GM18867 (cell line): ENCODE measurements around the gene DAB2.
"Not testable (repeated sequence)": the region's sequence is repeated elsewhere in the genome, so short reads cannot be mapped to it uniquely, and the experiment has no call there.

Source experiments
- ATAC-seq: cut with Tn5 transposase; IDR thresholded peaks from one replicate; pipeline ENCODE4 v1.9.1; 2021; ENCODE audit warnings: mild to moderate bottlenecking, moderate library complexity; ENCODE audit not compliant: unreplicated experiment

The DAB2 gene

DNA sequence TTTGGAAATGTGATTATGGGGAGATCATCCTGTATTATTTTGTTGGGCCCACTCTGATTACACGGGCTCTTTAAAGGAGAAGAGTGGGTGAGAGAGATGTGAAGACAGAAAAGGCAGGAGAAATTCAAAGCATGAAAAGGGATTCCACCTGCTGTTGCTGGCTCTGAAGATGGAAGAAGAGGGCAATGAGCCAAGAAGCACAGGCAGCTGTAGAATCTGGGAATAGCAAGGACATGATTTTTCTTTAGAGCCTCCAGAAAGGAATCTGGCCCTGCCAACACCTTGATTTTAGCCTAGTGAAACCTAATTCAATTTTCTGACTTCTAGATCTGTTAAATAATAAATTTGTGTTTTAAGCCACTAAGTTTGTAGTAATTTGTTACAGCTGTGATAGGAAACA is 71.8 kb downstream of the DAB2 start:
- ATAC-seq: no peak

DNA sequence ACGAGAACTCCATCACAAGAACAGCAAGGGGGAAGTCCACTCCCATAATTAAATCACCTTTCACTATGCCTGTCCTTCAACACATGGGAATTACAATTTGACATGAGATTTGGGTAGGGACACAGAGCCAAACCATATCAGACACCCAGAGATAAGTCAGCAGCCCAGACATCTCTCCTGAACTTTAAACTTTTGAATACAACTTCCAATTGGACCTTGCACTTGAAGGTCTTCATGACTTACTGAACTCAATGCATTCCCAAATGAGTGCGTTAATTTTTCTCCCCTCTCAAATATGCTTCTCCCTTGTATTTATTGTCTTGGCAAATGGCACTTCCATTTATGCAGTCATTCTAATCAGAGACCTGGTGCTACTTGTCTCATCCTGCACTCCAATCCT is 72.6 kb downstream of the DAB2 start:
- no peak for ATAC-seq

DNA sequence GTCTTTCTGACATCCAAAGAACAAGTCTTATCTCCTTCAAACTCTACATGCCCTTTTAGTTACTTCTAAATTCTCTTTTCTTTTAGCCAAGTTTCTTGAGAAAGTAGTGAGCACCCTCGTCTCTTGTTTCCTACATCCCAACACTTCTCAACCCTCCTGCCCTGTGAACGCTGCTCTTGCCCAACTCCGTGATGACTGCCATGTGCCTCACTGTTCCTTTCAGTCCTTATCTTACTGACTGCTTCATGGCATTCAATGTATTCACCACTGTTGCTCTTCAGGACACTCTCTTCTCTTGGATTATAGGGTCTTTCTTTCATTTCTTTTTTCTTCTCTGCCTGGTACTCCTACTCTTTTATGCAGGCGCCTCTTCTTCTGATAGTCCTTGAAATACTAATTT is 75.3 kb downstream of the DAB2 start:
- ATAC-seq: no peak

DNA sequence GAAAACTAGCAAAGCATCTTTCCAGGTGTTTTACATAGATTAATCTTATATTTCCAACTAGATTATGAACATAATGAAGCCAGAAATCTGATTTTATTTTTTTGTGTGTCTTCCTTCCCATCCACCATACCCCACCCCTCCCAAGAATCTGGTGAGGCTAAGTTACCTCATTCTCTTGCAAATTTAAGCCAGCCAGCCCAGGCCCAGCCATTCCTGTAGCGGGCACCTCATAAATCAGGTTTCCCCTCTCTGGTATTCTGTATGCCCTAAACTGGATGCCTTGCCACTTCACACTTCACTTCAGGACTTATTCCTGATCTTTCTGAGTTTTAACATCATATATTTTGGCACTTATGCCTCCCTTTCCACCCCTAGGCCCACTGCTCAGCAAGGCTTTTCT is 82.3 kb downstream of the DAB2 start:
- no peak for ATAC-seq

DNA sequence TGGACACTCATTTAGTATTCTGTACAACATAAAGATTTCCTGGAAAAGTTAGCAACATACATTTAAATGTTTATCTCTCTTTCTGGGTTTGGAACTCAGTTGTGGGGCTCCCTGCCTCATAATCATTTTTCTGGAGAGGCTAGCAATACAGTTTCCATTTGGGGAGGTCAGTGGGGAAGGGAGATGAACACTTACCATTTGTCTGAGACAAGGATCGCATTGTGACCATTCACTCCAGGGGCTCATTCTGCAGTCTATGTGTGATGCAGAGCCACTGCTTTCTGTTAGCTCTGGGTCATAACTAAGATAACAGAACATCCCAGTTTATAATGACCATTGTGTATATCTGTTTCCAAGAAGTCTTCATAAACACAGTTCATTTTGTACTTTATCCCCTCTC is 82.9 kb downstream of the DAB2 start:
- ATAC-seq: no peak

DNA sequence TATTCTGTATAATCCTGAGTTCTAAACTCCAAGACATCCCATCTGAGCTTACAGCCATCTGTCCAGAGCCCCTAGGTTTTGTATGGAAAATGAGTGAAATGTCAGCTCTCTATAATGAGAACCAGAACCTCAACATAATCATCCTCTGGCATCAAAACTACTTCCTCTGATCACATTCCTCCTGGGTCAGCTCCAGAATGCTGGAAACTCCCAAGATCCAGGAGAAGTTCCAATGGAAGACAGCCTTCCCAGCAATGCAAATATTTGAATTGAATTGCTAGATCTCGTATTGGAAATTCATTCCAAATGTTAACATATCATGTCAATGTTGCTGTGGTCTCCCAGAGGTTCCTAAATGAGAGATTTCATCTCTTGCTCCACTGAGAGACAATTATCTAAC is 84.3 kb downstream of the DAB2 start:
- no peak for ATAC-seq

DNA sequence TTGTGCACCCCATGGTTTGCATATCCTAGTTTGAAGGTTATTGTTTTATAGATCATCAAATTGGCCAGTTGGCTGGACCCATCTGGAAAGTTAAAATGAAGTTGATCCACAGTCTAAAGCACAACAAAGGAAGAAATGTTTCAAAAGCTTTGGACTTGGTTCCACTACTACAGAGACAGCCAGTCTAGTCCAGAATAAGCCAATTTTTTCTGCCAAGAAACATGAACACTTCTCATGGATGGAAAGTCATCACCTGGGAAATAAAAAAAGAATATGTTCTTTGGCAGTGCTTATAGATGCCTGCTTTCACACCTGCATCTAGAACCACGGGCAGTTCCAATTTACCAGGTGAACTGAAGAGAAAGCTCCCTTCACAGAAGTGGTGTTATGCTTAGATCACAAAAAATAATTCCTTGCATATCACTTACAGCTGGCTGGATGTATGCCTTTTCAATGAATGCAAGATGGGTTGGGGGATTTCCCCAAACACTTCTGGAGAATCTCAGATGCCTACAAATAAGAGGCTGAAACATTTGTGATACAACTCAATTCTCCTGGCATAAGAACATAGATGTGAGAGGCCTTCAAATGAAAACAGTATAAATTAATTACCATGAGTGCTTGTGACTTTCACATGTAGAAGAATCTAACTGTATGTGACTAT is 87.4 kb downstream of the DAB2 start:
- ATAC-seq: no peak

DNA sequence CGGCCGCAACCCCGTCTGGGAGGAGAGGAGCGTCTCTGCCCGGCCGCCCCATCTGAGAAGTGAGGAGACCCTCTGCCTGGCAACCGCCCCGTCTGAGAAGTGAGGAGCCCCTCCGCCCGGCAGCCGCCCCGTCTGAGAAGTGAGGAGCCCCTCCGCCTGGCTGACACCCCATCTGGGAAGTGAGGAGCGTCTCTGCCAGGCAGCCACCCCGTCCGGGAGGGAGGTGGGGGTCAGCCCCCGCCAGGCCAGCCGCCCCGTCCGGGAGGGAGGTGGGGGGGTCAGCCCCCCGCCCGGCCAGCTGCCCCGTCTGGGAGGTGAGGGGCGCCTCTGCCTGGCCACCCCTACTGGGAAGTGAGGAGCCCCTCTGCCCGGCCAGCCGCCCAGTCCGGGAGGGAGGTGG is 90.5 kb downstream of the DAB2 start:
- not testable (repeated sequence) for ATAC-seq

DNA sequence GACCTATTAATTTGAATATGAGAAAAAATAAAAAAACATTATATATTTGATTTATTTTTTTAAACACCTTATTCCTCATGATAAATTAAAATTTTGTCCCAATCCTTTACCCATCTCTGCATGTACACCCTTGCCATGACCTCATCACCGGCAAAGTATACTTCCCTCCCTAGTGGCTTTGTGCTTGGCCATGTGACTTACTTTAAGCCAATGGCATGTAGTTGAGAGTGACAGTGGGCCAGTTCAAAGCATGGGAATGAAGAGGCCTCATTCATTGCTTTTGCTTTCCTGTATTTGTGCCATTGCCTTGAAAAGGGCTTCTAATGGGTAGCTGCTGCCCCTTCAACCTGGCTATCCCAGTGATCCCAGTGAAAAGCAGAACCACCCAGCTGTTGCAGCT is 91.7 kb downstream of the DAB2 start:
- ATAC-seq: no peak

DNA sequence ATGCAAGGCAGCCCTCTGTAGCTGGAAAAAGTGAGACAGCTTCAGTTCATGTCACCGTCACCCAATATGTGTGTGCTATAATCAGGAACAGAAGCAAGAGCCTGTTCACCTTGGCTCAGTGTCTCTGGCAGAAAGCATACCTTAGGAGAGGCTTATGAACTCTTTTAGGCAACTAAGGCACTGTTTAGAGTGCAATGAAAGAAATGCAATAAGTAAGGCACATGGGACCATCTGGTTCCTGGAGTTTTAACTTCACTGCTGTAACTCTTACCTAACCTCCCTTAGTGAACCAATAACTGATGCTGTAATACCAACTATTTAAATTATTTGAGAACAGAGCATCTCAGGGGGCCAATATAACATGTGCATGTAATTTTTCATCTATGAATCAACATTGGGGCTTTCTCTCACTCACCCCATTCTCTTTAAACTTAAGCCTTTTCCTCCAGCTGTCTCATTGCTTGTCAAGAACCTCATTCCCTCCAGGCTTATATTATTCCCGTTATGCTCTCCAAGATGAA is 92.9 kb downstream of the DAB2 start:
- no peak for ATAC-seq

DNA sequence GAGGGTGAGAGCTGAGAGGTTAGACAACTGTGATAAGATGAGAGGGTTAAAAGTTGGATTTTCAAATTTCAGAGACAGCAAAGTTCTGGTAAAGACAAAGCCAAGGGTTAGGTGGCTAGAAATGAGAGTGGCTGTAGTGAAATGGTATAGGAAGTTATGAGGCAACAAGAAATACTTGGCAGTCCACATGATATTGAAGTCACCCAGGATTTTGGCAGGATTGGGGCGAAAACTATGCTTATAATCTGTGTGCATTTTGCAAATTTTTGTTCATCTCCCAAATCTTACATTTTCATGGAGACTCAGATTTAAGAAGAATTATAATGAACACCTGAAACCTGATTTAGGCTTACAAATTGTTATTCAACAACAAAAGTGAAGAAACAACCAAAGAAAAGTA is 96.0 kb downstream of the DAB2 start:
- ATAC-seq: no peak

DNA sequence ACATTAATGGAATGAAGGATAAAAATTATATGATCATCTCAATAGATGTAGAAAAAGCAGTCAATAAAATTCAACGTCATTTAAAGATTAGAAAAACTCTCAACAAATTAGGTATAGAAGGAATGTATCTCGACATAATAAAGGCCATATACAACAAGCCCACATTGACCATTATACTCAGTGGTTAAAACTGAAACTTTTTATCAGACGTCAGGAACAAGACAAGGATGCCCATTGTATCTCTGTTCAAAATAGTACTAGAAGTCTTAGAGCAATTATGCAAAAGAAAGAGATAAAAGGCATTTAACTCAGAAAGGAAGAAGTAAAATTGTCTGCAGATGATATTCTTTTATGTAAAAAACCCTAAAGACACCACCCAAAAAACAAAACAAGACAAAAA is 101.2 kb downstream of the DAB2 start:
- no peak for ATAC-seq
